NCI-H1105 treated with DMSO at 0.1 percent for 48 hours (cell line): ENCODE data around the gene LUZP2.

Experiments used
- DNase-seq: peaks from one replicate; lab custom pipeline; 2025; lab: John Stamatoyannopoulos, UW

The LUZP2 gene

GRCh38 chr11:24716403-24716802 is 219.6 kb downstream of the LUZP2 start:
- no peak for DNase-seq

GRCh38 chr11:24723231-24723630 is 226.4 kb downstream of the LUZP2 start:
- no peak for DNase-seq

GRCh38 chr11:24731554-24731953 is 234.7 kb downstream of the LUZP2 start:
- no peak for DNase-seq

GRCh38 chr11:24734742-24735237 is 237.9 kb downstream of the LUZP2 start:
- DNase-seq, result no peak

- DNase-seq, result no peak
Observed at GRCh38 chr11:24738972-24739371, 242.1 kb downstream of the LUZP2 start.

- no peak for DNase-seq
Observed at GRCh38 chr11:24739637-24740036, 242.8 kb downstream of the LUZP2 start.

- no peak for DNase-seq
Observed at GRCh38 chr11:24747275-24748251, 250.7 kb downstream of the LUZP2 start.

GRCh38 chr11:24748261-24748660 is 251.4 kb downstream of the LUZP2 start:
- no peak for DNase-seq

GRCh38 chr11:24754406-24754805 is 257.6 kb downstream of the LUZP2 start:
- no peak for DNase-seq

GRCh38 chr11:24755260-24755839 is 258.5 kb downstream of the LUZP2 start:
- no peak for DNase-seq

GRCh38 chr11:24759742-24760141 is 262.9 kb downstream of the LUZP2 start:
- DNase-seq, result no peak

- no peak for DNase-seq
Observed at GRCh38 chr11:24760681-24761080, 263.8 kb downstream of the LUZP2 start.

GRCh38 chr11:24762076-24762475 is 265.2 kb downstream of the LUZP2 start:
- DNase-seq, result no peak

GRCh38 chr11:24767411-24767810 is 270.6 kb downstream of the LUZP2 start:
- no peak for DNase-seq

GRCh38 chr11:24773322-24773721 is 276.5 kb downstream of the LUZP2 start:
- DNase-seq, result no peak

GRCh38 chr11:24779791-24780190 is 282.9 kb downstream of the LUZP2 start:
- DNase-seq, result no peak

GRCh38 chr11:24781288-24781687 is 284.4 kb downstream of the LUZP2 start:
- no peak for DNase-seq

GRCh38 chr11:24793479-24793878 is 296.6 kb downstream of the LUZP2 start:
- no peak for DNase-seq

- DNase-seq, result no peak
Observed at GRCh38 chr11:24794064-24794463, 297.2 kb downstream of the LUZP2 start.

- no peak for DNase-seq
Observed at GRCh38 chr11:24805671-24806070, 308.8 kb downstream of the LUZP2 start.

GRCh38 chr11:24808173-24808572 is 311.3 kb downstream of the LUZP2 start:
- DNase-seq, result no peak

- no peak for DNase-seq
Observed at GRCh38 chr11:24819006-24819405, 322.2 kb downstream of the LUZP2 start.

- DNase-seq, result no peak
Observed at GRCh38 chr11:24819863-24820434, 323.1 kb downstream of the LUZP2 start.
